Testis (tissue), 2 donors: ENCODE measurements around the gene IL17RE.

Experiments
- POLR2A ChIP-seq: fragments of 450-650 bp; IDR thresholded peaks from one replicate; pipeline ENCODE4 v1.6.1; 2017; ENCODE audit warnings: antibody characterized with exemption, mild to moderate bottlenecking, moderate library complexity
- TF ChIP-seq, protein P1 (sequence below), 3 experiments: fragments of 450-650 bp in 2 of 3; fragments of 200-600 bp in 1 of 3; sonication (generic) in 1 of 3; IDR thresholded peaks; one replicate each; pipeline ENCODE4 v1.5.1; 2016 to 2019; ENCODE audit warnings: antibody characterized with exemption in 3 of 3, mild to moderate bottlenecking in 2 of 3, moderate library complexity in 1 of 3

DNA sequence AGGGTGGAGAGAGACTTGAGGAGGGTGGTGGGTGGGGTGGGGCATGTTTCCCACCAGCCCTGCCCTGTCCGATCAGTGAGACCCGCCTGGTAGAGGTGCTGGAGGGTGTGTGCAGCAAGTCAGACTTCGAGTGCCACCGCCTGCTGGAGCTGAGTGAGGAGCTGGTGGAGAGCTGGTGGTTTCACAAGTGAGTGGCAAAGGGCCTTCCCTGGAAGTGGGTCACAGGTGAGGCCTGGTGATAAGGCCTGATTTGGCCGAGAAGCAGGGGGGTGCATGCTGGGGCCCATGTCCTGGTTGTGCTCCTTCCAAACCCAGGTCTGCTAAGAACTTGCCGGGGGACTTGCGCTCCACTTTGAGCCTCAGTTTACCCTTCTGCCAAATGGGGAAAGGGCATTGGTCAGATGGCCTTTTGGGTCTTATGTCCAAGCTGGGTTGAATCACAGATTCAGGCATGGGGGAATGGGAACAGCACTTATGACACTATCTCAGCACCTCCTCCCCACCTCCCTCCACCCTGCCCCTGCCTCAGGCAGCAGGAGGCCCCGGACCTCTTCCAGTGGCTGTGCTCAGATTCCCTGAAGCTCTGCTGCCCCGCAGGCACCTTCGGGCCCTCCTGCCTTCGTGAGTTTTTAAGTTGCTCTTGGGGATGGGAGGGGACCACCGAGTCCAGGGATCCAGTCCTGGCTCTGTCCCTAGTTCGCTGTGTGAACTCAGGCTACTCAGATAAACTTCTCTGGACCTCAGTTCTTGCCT, 35.0 kb downstream of the IL17RE start:
- TF ChIP-seq POLR2A = no peak
- TF ChIP-seq, protein P1, sequence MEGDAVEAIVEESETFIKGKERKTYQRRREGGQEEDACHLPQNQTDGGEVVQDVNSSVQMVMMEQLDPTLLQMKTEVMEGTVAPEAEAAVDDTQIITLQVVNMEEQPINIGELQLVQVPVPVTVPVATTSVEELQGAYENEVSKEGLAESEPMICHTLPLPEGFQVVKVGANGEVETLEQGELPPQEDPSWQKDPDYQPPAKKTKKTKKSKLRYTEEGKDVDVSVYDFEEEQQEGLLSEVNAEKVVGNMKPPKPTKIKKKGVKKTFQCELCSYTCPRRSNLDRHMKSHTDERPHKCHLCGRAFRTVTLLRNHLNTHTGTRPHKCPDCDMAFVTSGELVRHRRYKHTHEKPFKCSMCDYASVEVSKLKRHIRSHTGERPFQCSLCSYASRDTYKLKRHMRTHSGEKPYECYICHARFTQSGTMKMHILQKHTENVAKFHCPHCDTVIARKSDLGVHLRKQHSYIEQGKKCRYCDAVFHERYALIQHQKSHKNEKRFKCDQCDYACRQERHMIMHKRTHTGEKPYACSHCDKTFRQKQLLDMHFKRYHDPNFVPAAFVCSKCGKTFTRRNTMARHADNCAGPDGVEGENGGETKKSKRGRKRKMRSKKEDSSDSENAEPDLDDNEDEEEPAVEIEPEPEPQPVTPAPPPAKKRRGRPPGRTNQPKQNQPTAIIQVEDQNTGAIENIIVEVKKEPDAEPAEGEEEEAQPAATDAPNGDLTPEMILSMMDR (IDR thresholded peaks at IDR 0.05) = no peak
